ENCODE data around the gene HECTD1.
"Not testable (repeated sequence)": the region's sequence is repeated elsewhere in the genome, so short reads cannot be mapped to it uniquely, and the experiment has no call there.

HECTD1 gene

GRCh38 chr14:31139301-31139847, 68.2 kb downstream of the HECTD1 start:
- no peak for DNase-seq (ENCODE audit: low read depth)

GRCh38 chr14:31138301-31138700, 69.3 kb downstream of the HECTD1 start:
- no peak for DNase-seq (ENCODE audit: low read depth)

GRCh38 chr14:31137214-31137889, 70.2 kb downstream of the HECTD1 start:
- no peak for DNase-seq (ENCODE audit: low read depth)

GRCh38 chr14:31133133-31133532, 74.5 kb downstream of the HECTD1 start:
- no peak for DNase-seq (ENCODE audit: low read depth)

- DNase-seq (ENCODE audit: low read depth) = no peak
Measured at GRCh38 chr14:31128601-31129526, 78.7 kb downstream of the HECTD1 start.

GRCh38 chr14:31127690-31128089, 79.9 kb downstream of the HECTD1 start:
- DNase-seq (ENCODE audit: low read depth) = no peak

- no peak for DNase-seq (ENCODE audit: low read depth)
Measured at GRCh38 chr14:31126680-31127079, 80.9 kb downstream of the HECTD1 start.

GRCh38 chr14:31125231-31125630, 82.4 kb downstream of the HECTD1 start:
- no peak for DNase-seq (ENCODE audit: low read depth)

GRCh38 chr14:31124197-31124596, 83.4 kb downstream of the HECTD1 start:
- DNase-seq (ENCODE audit: low read depth) = no peak

- DNase-seq (ENCODE audit: low read depth) = no peak
Measured at GRCh38 chr14:31122921-31123320, 84.7 kb downstream of the HECTD1 start.

GRCh38 chr14:31122098-31122611, 85.4 kb downstream of the HECTD1 start:
- DNase-seq (ENCODE audit: low read depth) = no peak

GRCh38 chr14:31118892-31119291, 88.7 kb downstream of the HECTD1 start:
- DNase-seq (ENCODE audit: low read depth) = no peak

GRCh38 chr14:31113794-31114193, 93.8 kb downstream of the HECTD1 start:
- no peak for DNase-seq (ENCODE audit: low read depth)

GRCh38 chr14:31110872-31111271, 96.7 kb downstream of the HECTD1 start:
- DNase-seq (ENCODE audit: low read depth) = no peak

- DNase-seq (ENCODE audit: low read depth) = no peak
Measured at GRCh38 chr14:31109257-31109656, 98.3 kb downstream of the HECTD1 start.

GRCh38 chr14:31106768-31107167, 100.8 kb downstream of the HECTD1 start:
- DNase-seq (ENCODE audit: low read depth) = no peak

GRCh38 chr14:31097081-31097480, 110.5 kb downstream of the HECTD1 start:
- no peak for DNase-seq (ENCODE audit: low read depth)

- no peak for DNase-seq (ENCODE audit: low read depth)
Measured at GRCh38 chr14:31096255-31096654, 111.3 kb downstream of the HECTD1 start.

GRCh38 chr14:31095817-31096216, 111.8 kb downstream of the HECTD1 start:
- not testable (repeated sequence) for DNase-seq (ENCODE audit: low read depth)

- DNase-seq (ENCODE audit: low read depth) = not testable (repeated sequence)
Measured at GRCh38 chr14:31093884-31094839, 113.4 kb downstream of the HECTD1 start.

GRCh38 chr14:31092160-31092708, 115.4 kb downstream of the HECTD1 start:
- no peak for DNase-seq (ENCODE audit: low read depth)
